ENCODE measurements around the gene RRP1. TPM values are rescaled to one million over a fixed set of nuclear protein-coding genes. Genes with fewer than 3 reads are reported as not detected.
A peak's percentile ranks its signal among the peaks of the same experiment; 100 is the strongest.
"Not testable (repeated sequence)": the region's sequence is repeated elsewhere in the genome, so short reads cannot be mapped to it uniquely, and the experiment has no call there.

RRP1 gene
- total RNA-seq, 1 donor from 2014 or later, result 94.4 TPM

DNA sequence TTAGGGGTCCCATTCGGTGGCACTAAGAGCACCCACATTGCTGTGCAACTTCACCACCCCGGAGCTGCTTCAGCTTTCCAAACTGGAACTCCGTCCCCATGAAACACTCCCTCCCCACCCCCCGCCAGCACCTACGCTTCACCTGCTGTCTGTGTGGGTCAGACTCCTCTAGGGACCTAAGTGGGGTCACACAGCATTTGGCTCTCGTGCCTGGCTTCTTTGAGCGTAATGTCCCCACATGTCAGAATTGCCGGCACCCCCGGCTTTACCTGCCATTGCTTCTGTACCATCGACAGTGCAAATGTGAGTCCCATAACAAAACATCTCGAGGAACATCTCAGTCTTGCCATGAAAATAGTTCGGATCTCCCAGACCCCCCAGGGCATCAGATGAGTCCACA is 39.8 kb downstream of the RRP1 start:
- no peaks in the 10 kb centered on the region for H3K9me3 Mint-ChIP-seq
- no peaks in the 10 kb centered on the region for H3K36me3 Mint-ChIP-seq (ENCODE audit: low read depth)
- no peak overlapping the region for H3K4me3 Mint-ChIP-seq
- intact Hi-C loops (cut with micrococcal nuclease), result no loop called here
- H3K4me1 Mint-ChIP-seq, result peaks cover 3% of the 10 kb centered on the region
- DNase-seq, result no peak
- no peak overlapping the region for H3K27ac Mint-ChIP-seq
- peaks cover 19% of the 10 kb centered on the region for H3K27me3 Mint-ChIP-seq

GRCh38 chr21:43829575-43830119 is 40.3 kb downstream of the RRP1 start:
- H3K27ac Mint-ChIP-seq, result no peak overlapping the region
- no peak overlapping the region for H3K4me3 Mint-ChIP-seq
- no peaks in the 10 kb centered on the region for H3K36me3 Mint-ChIP-seq (ENCODE audit: low read depth)
- H3K4me1 Mint-ChIP-seq, result peaks cover 4% of the 10 kb centered on the region
- H3K27me3 Mint-ChIP-seq, result peaks cover 21% of the 10 kb centered on the region
- H3K9me3 Mint-ChIP-seq, result no peaks in the 10 kb centered on the region
- DNase-seq, result no peak
- intact Hi-C loops (cut with micrococcal nuclease), result no loop called here

GRCh38 chr21:43832158-43832550 is 42.8 kb downstream of the RRP1 start:
- intact Hi-C loops (cut with micrococcal nuclease), result no loop called here
- peaks cover 42% of the 10 kb centered on the region for H3K27me3 Mint-ChIP-seq
- no peak overlapping the region for H3K27ac Mint-ChIP-seq

GRCh38 chr21:43832648-43833047 is 43.3 kb downstream of the RRP1 start:
- no peak for DNase-seq
- Mint-ChIP-seq H3K4me3 (no peak overlapping the region), H3K27ac (no peak overlapping the region), H3K27me3 (peaks cover 47% of the 10 kb centered on the region), H3K9me3 (no peaks in the 10 kb centered on the region), H3K36me3 (ENCODE audit: low read depth) (no peaks in the 10 kb centered on the region), H3K4me1 (peaks cover 11% of the 10 kb centered on the region)
- intact Hi-C loops (cut with micrococcal nuclease), result no loop called here

More at GRCh38 chr21:43832158-43832550, 42.8 kb downstream of the RRP1 start:
- Mint-ChIP-seq H3K9me3 (no peaks in the 10 kb centered on the region), H3K36me3 (ENCODE audit: low read depth) (no peaks in the 10 kb centered on the region), H3K4me3 (no peak overlapping the region), H3K4me1 (peaks cover 11% of the 10 kb centered on the region)
- DNase-seq, result no peak

- Mint-ChIP-seq H3K4me3 (no peak overlapping the region), H3K27ac (no peak overlapping the region), H3K36me3 (ENCODE audit: low read depth) (no peaks in the 10 kb centered on the region), H3K27me3 (peaks cover 53% of the 10 kb centered on the region), H3K9me3 (no peaks in the 10 kb centered on the region), H3K4me1 (peaks cover 13% of the 10 kb centered on the region)
- intact Hi-C loops (cut with micrococcal nuclease), result no loop called here
- no peak for DNase-seq
These were observed 44.9 kb downstream of the RRP1 start for GRCh38 chr21:43834146-43834905.

GRCh38 chr21:43835050-43835449 is 45.7 kb downstream of the RRP1 start:
- intact Hi-C loops (cut with micrococcal nuclease), result no loop called here
- no peaks in the 10 kb centered on the region for H3K36me3 Mint-ChIP-seq (ENCODE audit: low read depth)
- H3K27me3 Mint-ChIP-seq, result peaks cover 48% of the 10 kb centered on the region
- peaks cover 12% of the 10 kb centered on the region for H3K4me1 Mint-ChIP-seq
- no peak overlapping the region for H3K27ac Mint-ChIP-seq
- H3K9me3 Mint-ChIP-seq, result no peaks in the 10 kb centered on the region
- H3K4me3 Mint-ChIP-seq, result no peak overlapping the region
- DNase-seq, result no peak

- Mint-ChIP-seq H3K27me3 (peaks cover 45% of the 10 kb centered on the region), H3K9me3 (no peaks in the 10 kb centered on the region), H3K27ac (no peak overlapping the region), H3K4me3 (no peak overlapping the region), H3K4me1 (peaks cover 12% of the 10 kb centered on the region), H3K36me3 (ENCODE audit: low read depth) (no peaks in the 10 kb centered on the region)
- intact Hi-C loops (cut with micrococcal nuclease), result no loop called here
- DNase-seq, result no peak
These were observed 46.5 kb downstream of the RRP1 start for GRCh38 chr21:43835861-43836260.

- no peaks in the 10 kb centered on the region for H3K36me3 Mint-ChIP-seq (ENCODE audit: low read depth)
- intact Hi-C loops (cut with micrococcal nuclease), result no loop called here
- peaks cover 45% of the 10 kb centered on the region for H3K27me3 Mint-ChIP-seq
- peaks cover 12% of the 10 kb centered on the region for H3K4me1 Mint-ChIP-seq
- H3K4me3 Mint-ChIP-seq, result no peak overlapping the region
- H3K9me3 Mint-ChIP-seq, result no peaks in the 10 kb centered on the region
- H3K27ac Mint-ChIP-seq, result no peak overlapping the region
- no peak for DNase-seq
These were observed 47.2 kb downstream of the RRP1 start for GRCh38 chr21:43836616-43837015.

DNA sequence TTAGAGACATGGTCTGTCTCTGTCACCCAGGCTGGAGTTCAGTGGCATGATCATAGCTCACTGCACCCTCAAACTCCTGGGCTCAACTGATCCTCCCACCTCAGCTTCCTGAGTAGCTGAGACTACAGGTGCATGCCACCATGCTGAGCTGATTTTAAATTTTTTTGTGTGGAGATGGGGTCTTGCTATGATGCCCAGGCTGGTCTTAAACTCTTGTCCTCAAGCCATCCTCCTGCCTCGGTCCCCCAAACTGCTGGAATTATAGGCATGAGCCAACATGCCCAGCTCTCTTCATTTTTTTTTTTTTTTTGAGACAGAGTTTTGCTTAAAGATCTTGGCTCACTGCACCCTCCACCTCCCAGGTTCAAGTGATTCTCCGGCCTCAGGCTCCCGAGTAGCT is 50.9 kb downstream of the RRP1 start:
- H3K9me3 Mint-ChIP-seq, result peaks cover 4% of the 10 kb centered on the region
- no peak overlapping the region for H3K27ac Mint-ChIP-seq
- DNase-seq, result no peak
- H3K36me3 Mint-ChIP-seq (ENCODE audit: low read depth), result peaks cover 2% of the 10 kb centered on the region
- H3K27me3 Mint-ChIP-seq, result peaks cover 37% of the 10 kb centered on the region
- intact Hi-C loops (cut with micrococcal nuclease), result no loop called here
- no peak overlapping the region for H3K4me3 Mint-ChIP-seq
- H3K4me1 Mint-ChIP-seq, result peaks cover 14% of the 10 kb centered on the region

DNA sequence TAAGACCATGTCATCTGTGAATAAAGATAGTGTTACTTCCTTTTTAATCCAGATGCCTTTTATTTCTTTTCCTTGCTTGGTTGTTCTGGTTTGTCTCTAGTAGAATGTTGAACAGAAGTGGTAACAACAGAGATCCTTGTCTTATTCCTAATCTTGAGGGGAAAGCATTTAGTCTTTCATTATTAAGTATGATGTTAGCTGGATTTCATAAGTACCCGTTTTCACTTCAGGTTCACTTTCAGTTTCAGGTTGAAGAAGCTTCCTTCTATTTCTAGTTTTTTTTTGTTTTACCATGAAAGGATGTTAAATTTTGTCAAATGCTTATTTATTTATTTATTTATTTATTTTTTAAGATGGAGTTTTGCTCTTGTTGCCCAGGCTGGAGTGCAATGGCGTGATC is 53.4 kb downstream of the RRP1 start:
- peak overlapping the region; percentile 55 for H3K4me3 Mint-ChIP-seq
- intact Hi-C loops (cut with micrococcal nuclease), result loop anchor here (1.0 kb wide), 2 partner anchors 13 to 51 kb away; no protein-coding TSS in a partner anchor

DNA sequence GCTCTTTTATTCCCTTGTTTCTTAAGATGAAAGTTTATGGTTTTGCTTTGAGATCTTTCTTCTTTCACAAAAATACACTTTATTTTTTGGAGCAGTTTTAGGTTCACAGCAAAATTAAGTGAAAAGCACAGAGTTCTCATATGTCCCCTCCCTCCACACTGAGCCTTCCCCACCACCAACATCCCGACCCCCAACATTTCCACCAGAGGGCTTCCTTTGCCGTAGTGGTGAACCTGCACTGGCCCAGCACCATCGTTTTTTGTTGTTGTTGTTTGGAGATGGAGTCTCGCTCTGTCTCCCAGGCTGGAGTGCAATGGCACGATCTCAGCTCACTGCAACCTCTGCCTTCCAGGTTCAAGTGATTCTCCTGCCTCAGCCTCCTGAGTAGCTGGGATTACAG is 55.5 kb downstream of the RRP1 start:
- H3K27ac Mint-ChIP-seq; H3K9me3 Mint-ChIP-seq; H3K4me3 Mint-ChIP-seq; H3K36me3 Mint-ChIP-seq (ENCODE audit: low read depth); H3K27me3 Mint-ChIP-seq; DNase-seq; intact Hi-C loops (cut with micrococcal nuclease): not testable (repeated sequence)
- H3K4me1 Mint-ChIP-seq, result peaks cover 11% of the 10 kb centered on the region

More for the DNA sequence above, 53.4 kb downstream of the RRP1 start:
- H3K36me3 Mint-ChIP-seq (ENCODE audit: low read depth), result peaks cover 2% of the 10 kb centered on the region
- peaks cover 7% of the 10 kb centered on the region for H3K9me3 Mint-ChIP-seq
- peaks cover 14% of the 10 kb centered on the region for H3K27me3 Mint-ChIP-seq
- peaks cover 14% of the 10 kb centered on the region for H3K4me1 Mint-ChIP-seq
- H3K27ac Mint-ChIP-seq, result peak overlapping the region; percentile 30
- no peak for DNase-seq

GRCh38 chr21:43845386-43845785 is 56.0 kb downstream of the RRP1 start:
- Mint-ChIP-seq H3K4me3 (no peak overlapping the region), H3K27ac (no peak overlapping the region), H3K9me3 (peaks cover 7% of the 10 kb centered on the region), H3K36me3 (ENCODE audit: low read depth) (peaks cover 2% of the 10 kb centered on the region), H3K4me1 (peaks cover 11% of the 10 kb centered on the region), H3K27me3 (no peaks in the 10 kb centered on the region)
- intact Hi-C loops (cut with micrococcal nuclease), result no loop called here
- no peak for DNase-seq

GRCh38 chr21:43846430-43846829 is 57.1 kb downstream of the RRP1 start:
- H3K9me3 Mint-ChIP-seq, result peaks cover 16% of the 10 kb centered on the region
- no peak for DNase-seq
- peaks cover 11% of the 10 kb centered on the region for H3K4me1 Mint-ChIP-seq
- H3K27ac Mint-ChIP-seq, result no peak overlapping the region
- intact Hi-C loops (cut with micrococcal nuclease), result no loop called here
- no peaks in the 10 kb centered on the region for H3K27me3 Mint-ChIP-seq
- H3K4me3 Mint-ChIP-seq, result no peak overlapping the region
- H3K36me3 Mint-ChIP-seq (ENCODE audit: low read depth), result peaks cover 4% of the 10 kb centered on the region

DNA sequence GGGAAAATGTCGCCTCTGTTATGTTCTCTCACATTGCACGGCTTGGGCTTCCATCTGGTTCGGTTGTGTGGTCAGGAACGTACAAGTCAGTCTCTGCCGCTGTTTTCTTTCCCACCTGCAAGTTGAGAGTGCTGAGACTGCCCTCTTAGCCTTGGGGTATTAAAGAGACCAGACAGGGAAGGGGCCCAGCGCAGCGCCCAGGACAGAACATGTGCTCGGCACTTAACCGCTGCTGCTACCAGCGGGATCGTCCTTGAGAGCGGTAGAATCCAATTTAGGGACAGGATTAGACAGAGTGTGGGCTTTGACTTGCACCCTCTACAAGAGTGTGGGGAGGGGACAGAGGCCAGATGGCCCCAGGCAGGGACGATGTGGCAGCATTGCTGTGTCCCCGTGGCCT is 57.9 kb downstream of the RRP1 start:
- Mint-ChIP-seq H3K27me3 (no peaks in the 10 kb centered on the region), H3K9me3 (peaks cover 19% of the 10 kb centered on the region), H3K27ac (no peak overlapping the region), H3K4me1 (peaks cover 11% of the 10 kb centered on the region), H3K4me3 (no peak overlapping the region), H3K36me3 (ENCODE audit: low read depth) (peaks cover 4% of the 10 kb centered on the region)
- DNase-seq, result no peak
- intact Hi-C loops (cut with micrococcal nuclease), result no loop called here

Measured in activated CD4-positive, alpha-beta T cell treated with anti-CD3 and anti-CD28 coated beads, Interleukin-2, amount 10 ng/mL, durations not matched to agents 24 days and 14 days (primary cell).